Prostate gland (tissue), 2 donors: ENCODE data around the gene INSL3. TPM values are rescaled to one million over a fixed set of nuclear protein-coding genes. Genes with fewer than 3 reads are reported as not detected.

Source experiments
- DNase-seq: peaks from one replicate; pipeline ENCODE4 v3.0.0-alpha.2; 2019; ENCODE audit warnings: low spot score
- H3K27ac ChIP-seq, 2 donors: fragments of 200-600 bp; sonication (generic); 2 replicates each; pipeline ENCODE4 v1.5.1; 2017 to 2019
- H3K27me3 ChIP-seq: fragments of 200-600 bp; sonication (generic); replicated peaks from 2 replicates; pipeline ENCODE4 v1.5.1; 2019; ENCODE audit not compliant: insufficient read depth
- H3K36me3 ChIP-seq, 2 donors: fragments of 200-600 bp; sonication (generic); 1 replicate in 1 of 2; 2 replicates in 1 of 2; pipeline versions ENCODE4 v1.5.1 to v1.8.1; 2017 to 2019
- H3K4me1 ChIP-seq: fragments of 200-600 bp; sonication (generic); replicated peaks from 2 replicates; pipeline ENCODE4 v1.5.1; 2019
- H3K4me3 ChIP-seq, 2 donors: fragments of 200-600 bp; sonication (generic); 2 replicates each; pipeline ENCODE4 v1.5.1; 2017 to 2019
- H3K9me3 ChIP-seq: fragments of 200-600 bp; sonication (generic); 2 replicates; pipeline ENCODE4 v1.5.1; 2017
- CTCF ChIP-seq, 4 experiments: fragments of 200-600 bp in 2 of 4; fragments of 450-650 bp in 2 of 4; sonication (generic) in 2 of 4; IDR thresholded peaks; 1 replicate in 3 of 4; 2 replicates in 1 of 4; pipeline ENCODE4 v1.5.1; 2016 to 2019; ENCODE audit warnings: antibody characterized with exemption in 4 of 4, mild to moderate bottlenecking in 2 of 4, moderate library complexity in 2 of 4
- POLR2A ChIP-seq: fragments of 450-650 bp; IDR thresholded peaks from one replicate; pipeline ENCODE4 v1.6.1; 2016; ENCODE audit warnings: antibody characterized with exemption, mild to moderate bottlenecking
- POLR2AphosphoS5 ChIP-seq: sonication (generic); formaldehyde crosslinking; IDR thresholded peaks from one replicate; pipeline ENCODE4 v1.6.1; 2017; ENCODE audit warnings: antibody characterized with exemption
- WGBS: methylation state at CpG from one replicate; pipeline ENCODE4 v1.1.5; 2018; 5-methylcytosine and 5-hydroxymethylcytosine counted together
- intact Hi-C: fragments of 100-400 bp; cut with DNase I; formaldehyde crosslinking; loops from one replicate; pipeline ENCODE4 v1.14.2; 2022
- total RNA-seq, 2 donors: library from RNA; depleted of rRNA; stranded (reverse); fragments of >200 nt; gene quantifications; one replicate each; pipeline ENCODE4 v1.1.0, GENCODE V29; 2016

The INSL3 gene
- total RNA-seq, 2 donors from 2014 or later = 117 TPM; not detected in 1

GRCh38 chr19:17860993-17861360, 39.7 kb upstream of the INSL3 start:
- 43% methylated on average over 7 of the region's 7 CpGs for WGBS
- intact Hi-C loops = no loop called here

DNA sequence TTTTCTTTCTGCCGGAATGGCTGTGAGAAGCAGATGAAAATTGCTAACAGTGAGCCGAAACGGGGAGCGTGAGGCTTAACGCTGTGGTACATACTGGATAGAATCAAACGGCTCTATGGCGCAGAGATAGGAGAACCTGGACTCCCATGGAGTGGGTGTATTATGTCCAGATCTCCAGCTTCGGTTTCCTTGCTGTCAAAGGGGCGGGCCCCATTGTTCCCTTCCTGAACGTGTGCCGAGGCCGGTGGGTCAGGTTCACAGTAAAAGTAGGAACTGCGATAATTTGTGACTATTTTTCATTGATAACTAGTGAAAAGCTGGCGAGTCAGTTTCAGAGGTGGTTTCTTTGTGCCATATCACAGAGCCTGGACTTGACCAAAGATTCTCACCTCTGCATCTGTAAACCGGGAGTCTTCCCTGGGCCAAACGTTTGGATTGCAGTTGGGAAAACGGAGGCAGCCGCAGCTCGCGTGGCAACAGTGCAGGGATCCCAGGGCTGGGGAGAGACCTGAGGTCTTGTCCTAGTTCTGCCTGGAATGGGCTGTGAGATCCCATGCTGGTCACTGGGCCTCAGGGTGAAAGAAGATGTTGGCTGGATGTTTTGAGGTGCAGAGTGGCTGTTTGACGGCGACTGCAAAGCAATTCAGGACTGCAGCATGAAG, 39.1 kb upstream of the INSL3 start:
- intact Hi-C loops = no loop called here
- 3% methylated on average over 22 of the region's 22 CpGs for WGBS

More at GRCh38 chr19:17860993-17861360, 39.7 kb upstream of the INSL3 start:
- DNase-seq = no peak
- H3K9me3 ChIP-seq = no peaks in the 10 kb centered on the region
- H3K36me3 ChIP-seq = peaks cover 19 to 22% of the 10 kb centered on the region in 2 donors
- peaks cover 6% of the 10 kb centered on the region for H3K4me1 ChIP-seq
- TF ChIP-seq POLR2A (no peak), POLR2AphosphoS5 (no peak), CTCF (IDR thresholded peaks at IDR 0.05) (no peak)
- no peaks in the 10 kb centered on the region for H3K27me3 ChIP-seq
- peak overlapping the region; percentile 53 to 92 for H3K4me3 ChIP-seq
- H3K27ac ChIP-seq = peak overlapping the region in 1 of 2 donors; percentile 69

GRCh38 chr19:17859533-17860330, 38.4 kb upstream of the INSL3 start, which contains the start of gene RPL18A:
TSS of gene RPL18A (plus strand) at chr19:17859910. CDS start at chr19:17859957, 47 bp downstream.
- peaks cover 6% of the 10 kb centered on the region for H3K4me1 ChIP-seq
- WGBS = under 1% methylated on average over 80 of the region's 80 CpGs
- H3K36me3 ChIP-seq = peaks cover 19 to 22% of the 10 kb centered on the region in 2 donors
- peak within 1 kb of the TSS; percentile 53 to 92 for H3K4me3 ChIP-seq
- TF ChIP-seq CTCF (IDR thresholded peaks at IDR 0.05) (peak; percentile 77 to 98 (median 92)), POLR2A (peak; percentile 86), POLR2AphosphoS5 (peak; percentile 98)
- intact Hi-C loops = loop anchor here (2.0 to 10.0 kb wide), 2 partner anchors 73 to 155 kb away; partner anchors contain the start of gene CCDC124
- H3K27me3 ChIP-seq = no peaks in the 10 kb centered on the region
- peak within 1 kb of the TSS; percentile 69 to 85 for H3K27ac ChIP-seq
- no peaks in the 10 kb centered on the region for H3K9me3 ChIP-seq
- DNase-seq = peak; percentile 99

More for the DNA sequence above, 39.1 kb upstream of the INSL3 start:
- Histone ChIP-seq H3K27ac (peak overlapping the region; percentile 69 to 85), H3K27me3 (no peaks in the 10 kb centered on the region), H3K4me3 (peak overlapping the region; percentile 53 to 92), H3K36me3 (peaks cover 19 to 22% of the 10 kb centered on the region in 2 donors), H3K4me1 (peaks cover 6% of the 10 kb centered on the region), H3K9me3 (no peaks in the 10 kb centered on the region)
- no peak for TF ChIP-seq POLR2A
- no peak for TF ChIP-seq CTCF (IDR thresholded peaks at IDR 0.05)
- TF ChIP-seq POLR2AphosphoS5 = no peak
- DNase-seq = no peak

DNA sequence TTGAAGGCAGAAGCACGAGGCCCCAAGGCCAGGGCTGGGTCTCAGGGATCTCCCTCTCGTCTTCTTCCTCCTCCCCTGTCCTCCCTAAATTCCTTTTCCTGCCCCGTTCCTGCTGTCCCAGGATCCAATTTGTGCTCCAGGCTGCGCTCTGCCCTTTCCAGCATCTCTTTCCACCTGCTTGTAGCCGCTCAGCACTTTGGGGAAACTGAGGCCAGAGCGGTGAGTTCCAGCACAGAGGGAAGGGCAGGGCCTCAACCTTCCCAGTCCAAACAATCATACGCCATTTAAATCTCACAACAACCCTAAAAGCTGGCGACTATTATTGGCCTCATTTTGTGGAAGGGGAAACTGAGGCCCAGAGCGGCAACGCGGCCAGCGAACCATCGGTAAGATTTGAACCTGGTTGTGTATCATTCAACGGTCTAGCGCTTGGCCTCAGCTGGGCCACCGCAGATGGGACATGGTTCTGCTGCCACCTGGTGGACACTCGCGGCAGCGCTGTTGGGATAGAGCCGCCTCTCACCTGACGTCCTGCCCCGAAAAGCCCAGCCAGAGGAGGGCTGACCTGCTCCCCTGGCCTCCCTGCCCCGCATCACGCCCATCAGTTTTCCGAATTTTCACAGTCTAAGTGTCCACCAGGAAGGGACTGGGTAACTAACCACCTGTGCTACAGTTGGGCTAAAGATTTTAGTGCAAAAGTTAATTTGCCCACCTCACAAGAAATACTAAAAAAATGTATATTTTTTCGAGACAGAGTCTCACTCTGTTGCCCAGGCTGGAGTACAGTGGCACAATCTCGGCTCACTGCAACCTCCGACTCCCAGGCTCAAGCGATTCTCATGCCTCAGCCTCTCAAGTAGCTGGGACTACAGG, 34.2 kb upstream of the INSL3 start:
- Histone ChIP-seq H3K4me3 (no peak overlapping the region), H3K4me1 (peaks cover under 1% of the 10 kb centered on the region), H3K36me3 (no peaks in the 10 kb centered on the region), H3K27me3 (no peaks in the 10 kb centered on the region), H3K27ac (no peak overlapping the region), H3K9me3 (no peaks in the 10 kb centered on the region)
- 16% methylated on average over 29 of the region's 29 CpGs for WGBS
- intact Hi-C loops = loop anchor here (10.0 kb wide), 1 partner anchor 151 kb away; no protein-coding TSS in a partner anchor
- peak; percentile 76 for DNase-seq
- TF ChIP-seq POLR2A = no peak
- peak; percentile 91 to 97 (median 94) for TF ChIP-seq CTCF (IDR thresholded peaks at IDR 0.05)
- peak; percentile 45 for TF ChIP-seq POLR2AphosphoS5
